Cardiac septum (tissue), 1 donor: Measurements from ENCODE around the gene ADPRH. TPM values are rescaled to one million over a fixed set of nuclear protein-coding genes. Genes with fewer than 3 reads are reported as not detected.
"Not testable (repeated sequence)": the region's sequence is repeated elsewhere in the genome, so short reads cannot be mapped to it uniquely, and the experiment has no call there.

ENCODE experiments used
- DNase-seq: peaks from one replicate; pipeline ENCODE4 v3.0.0-alpha.2; 2020; ENCODE audit warnings: low spot score
- intact Hi-C: fragments of 100-400 bp; cut with DNase I; formaldehyde crosslinking; loops from one replicate; pipeline ENCODE4 v1.14.0; 2022
- total RNA-seq: library from RNA; stranded (reverse); fragmentation: NEBNext Ultra II Directional; extraction: Animal tissue kit (Norgen Biotek cat#: 25700); gene quantifications from one replicate; pipeline ENCODE4 v1.2.1, GENCODE V29; 2021
- donor health status: DM: no; HTN: no; CAD: no.

Gene ADPRH
- total RNA-seq, 1 donor from 2014 or later: 10.9 TPM

DNA sequence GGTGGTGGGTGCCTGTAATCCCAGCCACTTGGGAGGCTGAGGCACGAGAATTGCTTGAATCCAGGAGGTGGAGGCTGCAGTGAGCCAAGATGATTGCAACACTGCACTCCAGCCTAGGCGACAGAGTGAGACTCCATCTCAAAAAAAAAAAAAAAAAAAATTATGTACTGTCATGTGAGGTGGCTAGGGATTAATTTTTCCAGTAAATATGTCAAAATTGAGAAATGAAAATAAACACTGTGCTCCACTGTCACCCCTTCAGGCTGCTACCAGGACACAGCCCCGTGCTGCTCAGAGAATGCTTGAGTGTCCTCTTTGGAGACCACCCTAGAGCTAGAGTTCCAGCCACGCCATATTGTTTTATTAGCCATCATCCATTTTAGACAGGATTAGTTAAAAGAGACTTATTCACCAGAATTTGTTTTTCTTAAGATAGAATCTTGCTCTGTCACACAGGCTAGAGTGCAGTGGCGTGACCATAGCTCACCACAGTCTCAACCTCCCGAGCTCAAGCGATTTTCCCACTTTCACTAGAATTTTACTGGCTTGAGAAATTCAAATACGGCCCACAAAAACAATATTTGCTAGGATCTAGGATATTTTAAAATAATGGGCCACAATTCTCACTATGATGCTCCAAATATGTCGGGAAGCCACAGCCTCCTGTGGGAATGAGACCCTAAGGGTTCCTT, 20.5 kb upstream of the ADPRH start:
- intact Hi-C loops: no loop called here
- DNase-seq: no peak

- intact Hi-C loops: no loop called here
- DNase-seq: no peak
These were observed 19.8 kb upstream of the ADPRH start, which contains the start of gene CD80 for GRCh38 chr3:119559441-119559963. Gene CD80 (minus strand): TSS chr3:119559614. CDS start chr3:119557728, 1,886 bp downstream.

- intact Hi-C loops: no loop called here
- no peak for DNase-seq
These were observed 19.1 kb upstream of the ADPRH start for GRCh38 chr3:119560160-119560559.

DNA sequence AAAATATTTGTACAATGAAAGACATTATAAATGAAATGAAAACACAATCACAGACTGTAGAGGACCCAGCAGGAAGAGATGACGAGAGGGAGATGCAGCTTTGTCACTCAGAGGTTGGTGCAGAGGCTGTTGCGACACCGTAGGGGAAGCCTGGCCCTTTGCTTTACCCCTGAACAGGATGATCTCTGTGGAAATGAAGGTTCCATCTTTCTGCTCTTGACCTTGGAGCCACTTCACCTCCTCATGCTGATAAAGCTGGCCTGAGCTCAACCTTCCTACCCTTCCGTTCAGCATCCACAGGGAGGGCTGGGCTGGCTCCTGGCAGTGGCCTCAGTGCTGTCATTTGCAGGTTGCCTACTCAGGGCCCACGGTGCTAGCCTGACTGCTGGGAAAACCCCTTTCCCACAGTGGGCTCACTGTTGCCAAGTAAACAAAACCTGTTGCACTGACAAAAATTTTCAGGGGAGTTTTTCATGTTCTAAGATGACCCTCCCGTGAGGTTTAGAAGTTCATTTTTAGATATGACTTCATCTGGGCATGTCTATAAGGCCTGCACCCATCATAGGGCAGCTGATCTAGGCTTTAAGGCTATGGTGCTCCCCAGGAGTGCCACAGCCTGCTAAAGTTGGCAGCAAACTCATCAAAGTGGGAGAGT, 16.9 kb upstream of the ADPRH start:
- DNase-seq: no peak
- intact Hi-C loops: no loop called here

GRCh38 chr3:119563334-119563733, 16.0 kb upstream of the ADPRH start:
- intact Hi-C loops, DNase-seq: not testable (repeated sequence)

GRCh38 chr3:119569156-119569555, 10.1 kb upstream of the ADPRH start:
- intact Hi-C loops: no loop called here
- DNase-seq: no peak

DNA sequence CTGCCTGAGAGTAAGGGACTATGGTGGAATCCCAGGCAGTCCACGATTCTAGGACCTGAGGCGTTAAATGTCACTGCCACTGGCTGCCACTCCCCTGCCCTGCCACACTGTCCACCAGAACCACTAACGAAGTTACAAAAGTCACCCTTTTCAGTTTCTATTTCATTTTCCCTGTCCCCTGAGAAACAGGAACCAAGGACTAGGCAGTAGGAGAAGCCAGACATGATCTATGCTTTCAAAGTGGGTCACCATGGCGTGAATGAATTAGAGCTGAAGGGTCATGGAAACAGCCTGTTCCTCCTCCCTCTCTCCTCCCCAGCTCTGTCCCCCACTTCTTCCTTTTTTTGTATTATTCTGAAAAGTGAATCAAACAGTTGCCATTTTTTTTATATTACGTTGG, 9.1 kb upstream of the ADPRH start:
- DNase-seq: no peak
- intact Hi-C loops: loop anchor here (10.0 kb wide), 1 partner anchor 65 kb away; no protein-coding TSS in a partner anchor

GRCh38 chr3:119571230-119571629, 8.1 kb upstream of the ADPRH start:
- no peak for DNase-seq
- intact Hi-C loops: loop anchor here (10.0 kb wide), 1 partner anchor 64 kb away; no protein-coding TSS in a partner anchor

DNA sequence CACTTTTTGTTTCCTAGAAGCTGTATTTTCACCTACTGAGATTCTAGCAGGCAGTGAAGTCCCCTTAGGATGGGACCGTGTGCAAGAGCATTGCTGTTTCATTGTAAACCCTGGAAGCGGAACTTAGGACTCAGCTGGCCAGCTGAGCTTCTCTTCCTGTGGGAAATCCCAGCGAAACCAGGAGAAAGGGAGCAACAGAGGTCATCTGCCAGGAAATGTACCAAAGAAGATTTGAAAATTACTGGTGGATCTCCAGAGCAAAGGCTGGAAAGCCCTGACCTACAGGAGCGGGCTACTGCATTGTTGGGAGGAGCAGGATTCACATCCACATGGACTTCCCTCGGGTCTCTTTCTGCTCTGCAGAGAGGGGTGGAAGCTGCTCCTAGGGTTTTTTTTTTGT, 7.6 kb upstream of the ADPRH start:
- no peak for DNase-seq
- intact Hi-C loops: loop anchor here (10.0 kb wide), 1 partner anchor 63 kb away; no protein-coding TSS in a partner anchor

DNA sequence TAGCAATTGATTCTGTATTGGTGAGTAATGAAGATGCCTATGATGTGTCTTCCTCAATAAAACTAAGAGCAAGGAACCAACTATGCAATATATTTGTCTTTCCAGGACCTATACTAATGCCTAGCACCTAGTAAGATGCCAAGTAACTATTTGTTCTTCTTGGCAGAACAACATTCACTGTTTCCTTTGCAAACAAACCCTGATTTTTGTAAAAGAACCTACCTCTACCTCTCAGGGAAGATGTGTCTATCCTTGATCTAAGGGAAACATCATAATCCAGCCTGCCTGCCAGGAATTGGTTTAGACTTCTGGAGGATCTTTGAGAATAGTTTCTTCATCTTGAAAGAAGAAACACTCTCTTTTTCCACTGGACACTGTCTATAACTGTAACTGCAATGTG, 3.8 kb upstream of the ADPRH start:
- DNase-seq: no peak
- intact Hi-C loops: loop anchor here (10.0 kb wide), 1 partner anchor 59 kb away; no protein-coding TSS in a partner anchor

DNA sequence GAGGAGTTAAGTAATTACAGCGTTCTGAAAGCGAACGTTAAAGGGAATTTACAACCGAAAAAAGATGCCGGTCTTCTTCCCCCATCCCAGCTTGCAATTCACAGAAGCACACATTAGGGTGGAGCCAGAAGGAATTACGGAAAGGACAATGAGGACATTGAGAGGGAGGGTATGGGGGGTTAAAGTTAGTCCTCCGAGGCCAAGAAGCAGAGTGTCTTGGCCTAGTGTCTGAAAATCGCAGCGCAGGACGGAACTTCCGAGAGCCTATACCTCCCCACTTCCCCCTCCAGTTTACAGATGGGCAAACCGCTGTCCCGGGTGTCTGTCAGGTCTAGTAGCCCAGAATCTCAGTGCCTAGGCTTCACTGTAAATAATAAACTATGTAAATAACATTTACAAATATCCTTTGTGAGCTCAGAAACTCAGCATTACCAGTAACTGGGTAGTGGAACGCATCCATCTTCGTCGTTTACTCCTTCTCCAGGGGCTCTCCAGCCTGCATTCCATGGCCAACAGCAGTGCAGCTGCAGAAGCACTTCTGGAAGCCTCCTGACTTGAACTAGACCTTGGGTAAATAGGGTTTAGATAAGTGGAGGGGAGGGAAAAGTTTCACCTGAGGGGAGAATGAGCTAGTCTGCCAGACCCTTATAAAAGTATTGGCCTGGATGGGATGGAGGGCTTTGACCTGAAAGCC, 922 bp downstream of the ADPRH start:
- peak; percentile 80 for DNase-seq
- intact Hi-C loops: loop anchor here (2.0 to 5.0 kb wide), 2 partner anchors 97 to 118 kb away; partner anchors contain the start of genes COX17 and TMEM39A

- no peak for DNase-seq
- intact Hi-C loops: loop anchor here (5.0 kb wide), 1 partner anchor 120 kb away; the partner anchor contains the start of gene TMEM39A
These were observed 2.9 kb downstream of the ADPRH start for GRCh38 chr3:119582178-119582577.

DNA sequence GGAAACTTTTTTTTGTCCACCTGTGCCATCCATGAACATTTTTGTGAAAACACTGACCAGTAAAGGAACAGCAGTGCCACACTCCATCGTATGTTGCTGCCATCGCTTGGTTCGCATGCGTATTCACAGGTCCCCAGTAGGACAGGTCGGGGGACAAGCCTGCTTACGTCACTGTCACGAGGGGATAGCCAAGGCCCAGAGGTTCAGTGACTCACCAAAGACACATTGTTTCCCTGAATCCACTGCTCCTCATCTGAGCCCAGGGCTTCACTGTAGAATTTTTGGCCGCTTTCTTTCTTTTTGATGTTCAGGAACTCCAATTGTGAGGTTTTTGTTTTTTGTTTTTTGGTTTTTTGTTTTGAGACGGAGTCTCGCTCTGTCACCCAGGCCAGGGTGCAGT, 5.9 kb downstream of the ADPRH start:
- intact Hi-C loops: no loop called here
- DNase-seq: no peak

DNA sequence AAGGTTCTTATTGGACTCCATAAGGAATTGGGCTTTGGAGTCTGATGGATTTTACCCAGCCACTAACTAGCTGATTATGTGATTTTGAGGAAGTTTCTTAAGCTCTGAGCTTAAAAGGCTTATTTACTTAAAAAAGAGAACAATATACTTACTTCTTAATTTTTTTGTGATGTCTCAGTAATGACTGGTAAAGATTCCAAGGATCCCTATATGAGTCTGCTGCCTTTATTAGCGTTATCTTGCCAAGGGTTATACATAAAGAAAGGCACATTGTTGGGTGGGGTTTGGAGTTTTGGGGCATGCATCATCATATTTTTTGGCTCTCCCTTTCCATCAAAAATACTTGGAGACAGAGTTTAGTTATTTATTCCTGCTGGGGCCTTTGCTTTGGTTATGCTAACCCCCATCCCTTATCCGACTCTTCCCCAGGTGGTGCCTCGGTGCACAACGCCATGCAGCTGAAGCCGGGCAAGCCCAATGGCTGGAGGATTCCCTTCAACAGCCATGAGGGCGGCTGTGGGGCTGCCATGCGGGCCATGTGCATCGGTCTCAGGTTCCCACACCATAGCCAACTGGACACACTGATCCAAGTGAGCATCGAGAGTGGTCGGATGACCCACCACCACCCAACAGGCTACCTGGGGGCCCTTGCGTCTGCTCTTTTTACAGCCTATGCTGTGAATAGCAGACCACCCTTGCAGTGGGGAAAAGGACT, 6.7 kb downstream of the ADPRH start:
- no peak for DNase-seq
- intact Hi-C loops: no loop called here

- no peak for DNase-seq
- intact Hi-C loops: no loop called here
These were observed 7.5 kb downstream of the ADPRH start for GRCh38 chr3:119586733-119587172.

DNA sequence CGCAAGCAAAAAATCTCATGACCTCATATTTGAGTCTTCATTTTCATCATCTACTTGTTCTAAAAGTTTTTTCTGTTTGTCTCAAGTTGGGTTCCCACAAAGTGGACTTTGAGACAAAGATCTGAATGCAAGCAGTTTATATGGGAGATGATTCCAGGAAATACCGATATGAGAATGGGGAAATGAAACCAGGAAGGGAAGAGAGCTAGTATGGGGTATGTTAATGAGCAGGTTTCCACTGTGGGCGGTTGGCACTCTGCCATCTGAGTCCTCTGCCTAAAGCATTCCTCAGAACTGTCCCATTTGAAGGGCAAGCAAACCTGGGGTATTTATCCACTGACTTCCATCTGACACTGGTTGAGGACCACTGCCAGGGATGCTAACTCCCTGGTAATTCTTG, 8.8 kb downstream of the ADPRH start:
- no peak for DNase-seq
- intact Hi-C loops: no loop called here

GRCh38 chr3:119589102-119589773, 9.9 kb downstream of the ADPRH start:
- intact Hi-C loops: no loop called here
- no peak for DNase-seq

- DNase-seq: no peak
- intact Hi-C loops: no loop called here
These were observed 11.4 kb downstream of the ADPRH start for GRCh38 chr3:119590706-119591105.

DNA sequence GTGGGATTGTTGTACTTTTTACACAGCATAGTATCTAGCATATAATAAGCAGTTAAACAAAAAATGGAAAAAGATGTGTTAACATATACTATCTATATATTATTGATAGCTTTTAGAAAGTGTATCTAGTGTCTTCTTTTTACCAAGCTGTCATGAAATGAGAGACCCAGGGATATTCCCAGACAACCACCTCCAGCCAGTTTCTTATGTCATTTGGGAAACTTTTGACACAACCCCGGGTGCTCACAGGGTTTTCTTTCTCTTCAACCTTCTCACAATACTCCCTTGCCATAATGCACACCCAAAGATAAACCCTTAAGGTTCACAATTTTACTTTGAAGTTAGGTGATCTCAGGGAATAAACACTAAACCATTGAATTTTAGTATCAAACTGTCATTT, 13.6 kb downstream of the ADPRH start:
- intact Hi-C loops: no loop called here
- DNase-seq: no peak
